Measurements from ENCODE around the gene OR4D6.

GRCh38 chr11:59413646-59414045 lies 43.1 kb upstream of the OR4D6 start:
- TF ChIP-seq CTCF (conservative IDR thresholded peaks at IDR 0.05): no peak
- TF ChIP-seq ZFX (IDR thresholded peaks at IDR 0.05): no peak
